CD4-positive, alpha-beta T cell treated with Interleukin-15 for 1 hour (primary cell): ENCODE data around the gene TCIRG1.

Source experiments
- DNase-seq: peaks from one replicate; pipeline ENCODE4 v3.0.0-alpha.2; 2020

The TCIRG1 gene

GRCh38 chr11:68004551-68005335 lies 34.1 kb upstream of the TCIRG1 start:
- no peak for DNase-seq

GRCh38 chr11:68006606-68007166 lies 32.1 kb upstream of the TCIRG1 start:
- no peak for DNase-seq

DNA sequence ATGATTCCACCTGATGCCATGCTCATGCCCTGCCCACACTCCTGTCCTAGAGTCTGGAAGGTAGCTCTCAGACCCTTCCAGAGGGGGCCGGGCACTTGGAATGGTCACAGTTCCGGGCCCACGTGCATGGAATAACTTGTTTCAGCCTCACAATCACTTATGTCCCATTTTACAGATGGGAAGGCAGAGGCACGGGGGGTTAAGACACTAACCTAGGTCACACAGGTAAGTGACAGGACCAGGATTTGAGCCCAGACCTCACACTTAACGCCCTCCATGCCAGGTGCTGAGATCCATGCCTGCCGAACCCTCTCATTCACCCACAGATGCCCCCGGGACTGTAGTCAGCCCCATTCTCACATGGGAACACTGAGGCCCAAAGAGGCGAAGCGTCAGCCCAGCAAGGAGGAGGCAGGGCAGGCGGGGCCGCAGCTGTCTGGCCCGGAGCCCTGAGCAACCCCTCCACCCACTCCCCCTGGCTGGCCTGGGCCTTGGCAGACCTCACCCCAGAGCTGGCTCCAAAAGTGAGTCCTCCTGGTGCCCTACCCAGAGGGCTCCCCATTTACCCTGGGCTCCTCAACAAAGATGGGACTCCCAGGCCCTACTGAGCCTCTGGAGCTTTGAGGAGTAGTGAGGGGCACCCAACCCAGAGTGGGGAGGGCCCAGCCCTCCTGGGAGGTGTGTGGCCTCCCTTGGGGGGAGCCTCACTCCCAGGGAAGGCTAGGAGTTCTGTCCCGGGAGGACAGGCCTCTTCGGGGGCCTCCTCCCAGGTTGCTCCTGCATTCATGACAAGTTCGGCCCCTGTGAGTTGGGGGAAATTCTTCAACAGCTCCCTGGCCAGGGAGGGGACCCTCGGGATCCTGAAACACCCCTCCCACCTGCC lies 31.1 kb upstream of the TCIRG1 start:
- DNase-seq, result no peak

DNA sequence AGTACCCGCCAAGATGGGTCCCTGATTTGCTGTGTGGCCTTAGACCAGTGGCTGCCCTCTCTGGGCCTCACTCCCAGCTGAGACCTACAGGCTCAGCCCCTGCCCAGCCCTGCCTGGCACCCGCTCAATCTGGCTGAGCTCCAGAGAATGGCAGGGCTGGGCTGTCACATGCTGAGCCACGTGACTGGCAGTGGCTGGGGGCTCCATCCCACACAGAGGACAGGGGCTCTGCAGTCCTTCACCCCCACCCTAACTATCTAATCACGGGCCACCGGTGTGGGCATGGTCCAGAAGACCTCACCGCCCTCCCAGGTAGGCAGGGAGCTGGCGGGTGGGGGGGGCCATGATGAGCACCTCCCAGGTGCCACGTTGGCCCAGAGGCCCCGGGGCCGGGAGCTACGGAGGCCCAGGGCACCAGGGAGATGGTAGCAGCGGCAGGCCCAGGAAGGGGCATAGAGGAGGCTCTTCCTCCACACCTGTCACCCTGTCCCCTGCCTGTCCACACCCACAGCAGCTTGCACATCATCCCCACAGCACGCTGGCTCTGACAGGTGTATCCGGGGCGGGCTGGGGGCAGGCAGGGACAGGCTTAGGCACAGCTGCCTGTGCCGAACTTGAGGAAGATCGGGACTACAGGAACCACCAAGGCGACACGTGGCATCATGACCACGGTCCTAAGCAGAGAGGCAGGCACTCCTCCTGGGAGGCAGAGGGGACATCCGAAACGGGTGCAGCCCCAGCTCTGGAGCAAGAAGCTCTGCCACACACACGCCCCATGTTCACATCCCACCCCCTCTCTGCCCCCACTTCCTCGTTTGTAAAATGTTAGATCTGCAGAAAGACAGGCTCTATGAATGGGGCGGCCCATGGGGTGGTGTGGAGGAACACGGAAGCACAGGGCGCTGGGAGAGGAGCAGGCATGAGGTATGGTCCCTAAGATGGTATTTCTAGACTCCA lies 30.2 kb upstream of the TCIRG1 start:
- no peak for DNase-seq

- DNase-seq, result no peak
These were observed 29.3 kb upstream of the TCIRG1 start for GRCh38 chr11:68009391-68010089.

DNA sequence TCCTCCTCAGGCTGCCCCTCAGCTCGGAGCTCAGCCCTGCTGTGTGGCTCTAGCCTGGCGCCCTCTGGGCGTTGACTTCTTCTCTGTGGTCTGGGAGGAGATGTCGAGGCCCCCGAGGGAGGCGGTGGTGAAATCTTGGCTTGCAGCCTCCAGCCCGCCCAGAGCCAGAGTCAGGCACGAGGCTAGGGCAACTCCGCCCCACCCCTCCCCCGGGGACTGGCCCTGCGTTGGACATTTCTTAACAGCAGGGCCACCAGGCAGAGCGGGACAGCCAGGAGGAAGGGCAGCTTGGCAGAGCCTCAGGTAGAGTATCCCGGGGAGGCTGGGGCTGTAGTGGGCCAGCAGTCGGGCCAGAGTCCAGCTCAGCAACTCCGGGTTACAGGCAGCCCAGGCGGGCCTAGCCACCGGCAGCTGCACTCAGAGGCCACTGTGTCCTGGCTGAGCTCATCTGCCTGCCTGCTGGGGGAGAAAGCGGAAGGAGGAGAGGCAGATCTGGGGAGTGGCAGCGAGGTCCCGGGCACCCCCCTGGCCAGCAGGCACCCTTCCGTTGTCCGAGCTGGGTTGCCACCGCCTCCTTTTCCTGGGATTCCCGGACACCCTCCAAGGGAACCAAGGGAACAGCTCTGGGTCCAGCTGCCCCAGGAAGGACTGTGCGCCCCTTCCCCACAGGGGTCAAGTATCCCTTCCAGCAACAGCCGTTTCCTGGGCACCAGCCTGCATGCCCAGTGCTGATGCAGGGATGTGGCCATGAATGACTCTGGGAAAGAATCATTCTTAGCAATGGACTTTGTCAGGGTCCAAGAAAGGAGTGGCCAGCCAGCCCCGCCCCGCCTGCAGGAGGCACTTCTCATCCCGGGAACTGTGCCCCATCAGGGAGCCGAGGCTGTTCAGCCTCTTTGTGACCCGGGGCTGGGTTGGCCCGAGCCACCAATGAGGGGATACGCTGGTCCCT lies 28.5 kb upstream of the TCIRG1 start, which contains the start of gene ALDH3B1:
ALDH3B1 (plus strand) TSS at position 238 of the 952 bp plus-strand sequence. CDS start 4,971 bp downstream, outside the sequence.
- DNase-seq, result peak; percentile 75

DNA sequence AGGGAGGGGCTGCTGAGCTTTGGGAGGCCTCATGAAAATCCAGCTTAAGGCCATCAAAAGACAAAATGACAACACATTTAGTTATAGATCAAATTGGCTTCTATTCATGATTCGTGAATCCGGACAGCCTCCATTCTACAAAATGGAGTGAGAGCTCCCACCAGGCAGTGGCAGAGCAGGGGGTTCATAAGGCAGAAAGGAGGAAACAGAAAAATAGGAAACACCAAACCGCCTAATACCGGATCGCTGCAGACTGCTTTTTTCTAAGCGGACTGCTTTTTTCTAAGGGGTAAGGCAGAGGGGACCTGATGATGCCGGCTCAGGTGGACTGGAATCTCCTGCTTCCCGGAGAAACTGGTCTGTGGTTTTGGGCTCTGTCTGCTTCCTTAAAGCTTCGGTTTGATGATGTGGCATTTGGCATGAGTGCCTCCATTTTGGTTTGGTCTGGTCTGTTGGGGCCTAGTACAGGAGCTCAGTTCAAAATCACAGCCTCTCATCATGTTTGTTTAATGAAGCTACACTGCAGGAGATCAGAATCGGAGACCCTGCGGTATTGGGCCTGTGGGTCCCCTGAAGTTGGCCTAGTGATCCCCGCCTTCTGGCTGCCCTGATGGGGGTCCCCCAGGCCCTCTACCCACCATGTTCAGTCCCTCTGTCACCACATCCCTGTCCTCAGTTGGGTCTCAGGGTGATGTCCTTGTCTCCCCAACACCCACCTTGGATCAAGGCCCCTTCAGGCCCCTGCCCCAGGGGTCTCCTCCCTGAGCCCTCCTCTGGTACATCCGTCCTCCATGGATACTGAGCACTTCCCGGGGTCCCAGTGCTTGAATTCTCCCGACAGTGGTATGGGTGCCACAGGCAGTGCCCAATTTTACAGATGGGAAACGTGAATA lies 27.5 kb upstream of the TCIRG1 start:
- DNase-seq, result no peak

GRCh38 chr11:68012044-68012842 lies 26.6 kb upstream of the TCIRG1 start:
- no peak for DNase-seq

GRCh38 chr11:68012843-68013610 lies 25.8 kb upstream of the TCIRG1 start:
- no peak for DNase-seq

- DNase-seq, result no peak
These were observed 25.1 kb upstream of the TCIRG1 start for GRCh38 chr11:68013611-68014156.

DNA sequence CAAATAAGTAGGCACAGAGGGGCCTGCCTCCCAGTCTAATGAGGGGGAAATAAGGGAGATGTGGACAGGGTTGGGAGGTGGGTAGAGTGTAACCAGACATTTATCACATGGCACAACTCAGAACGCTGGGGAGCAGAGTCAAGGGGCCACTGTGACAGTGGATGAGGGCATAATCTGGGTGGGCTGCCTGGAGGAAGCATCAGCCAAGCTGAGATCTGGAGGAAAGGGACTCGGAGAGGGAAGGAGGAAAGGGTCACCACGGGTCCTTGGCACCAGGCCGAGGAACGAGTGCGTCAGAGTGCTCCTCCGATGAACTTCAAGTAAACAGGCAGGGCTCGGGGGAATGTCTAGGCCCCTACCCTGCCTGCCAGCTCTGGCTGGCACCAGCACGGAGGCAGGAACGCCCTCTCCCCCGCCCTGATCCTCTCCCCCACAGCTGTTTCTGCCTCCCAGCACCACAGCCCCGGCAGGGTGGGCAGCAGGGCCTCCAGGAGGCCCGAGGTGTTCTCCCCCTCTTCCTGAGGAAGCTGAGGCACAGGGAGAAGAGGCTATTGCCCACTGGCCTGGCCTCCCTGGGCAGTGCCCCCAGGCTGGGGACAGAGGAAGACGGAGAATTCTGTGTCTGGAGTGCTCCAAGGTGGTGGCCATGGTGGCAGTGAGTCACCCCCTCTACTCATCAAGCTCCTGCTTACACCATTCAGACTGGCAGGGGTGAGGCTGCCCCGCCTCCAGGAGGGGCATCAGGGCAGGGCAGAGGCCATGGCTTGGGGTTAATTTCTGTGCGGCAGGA lies 24.5 kb upstream of the TCIRG1 start:
- DNase-seq, result peak; percentile 48

- no peak for DNase-seq
These were observed 23.8 kb upstream of the TCIRG1 start for GRCh38 chr11:68014947-68015447.

DNA sequence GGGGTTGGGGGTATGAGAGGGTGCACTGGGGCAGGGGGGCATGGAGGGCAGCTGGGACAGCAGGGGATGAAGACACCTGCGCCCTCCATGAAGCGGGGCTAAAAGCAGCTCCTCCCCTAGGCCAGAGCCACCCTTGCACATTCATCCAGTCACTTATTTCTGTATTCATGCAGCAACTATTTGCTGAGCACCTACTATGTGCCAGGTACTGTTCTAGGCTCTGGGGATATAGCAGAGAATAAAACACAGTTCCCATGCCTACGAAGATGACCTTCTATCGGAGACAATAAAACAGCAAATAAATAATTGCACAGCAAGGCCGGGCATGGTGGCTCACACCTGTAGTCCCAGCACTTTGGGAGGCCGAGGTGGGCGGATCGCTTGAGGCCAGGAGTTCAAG lies 23.4 kb upstream of the TCIRG1 start:
- DNase-seq, result no peak

- DNase-seq, result no peak
These were observed 22.5 kb upstream of the TCIRG1 start for GRCh38 chr11:68016161-68016903.
